Measurements from ENCODE around the gene FMC1.
"Not testable (repeated sequence)": the region's sequence is repeated elsewhere in the genome, so short reads cannot be mapped to it uniquely, and the experiment has no call there.

The FMC1 gene

DNA sequence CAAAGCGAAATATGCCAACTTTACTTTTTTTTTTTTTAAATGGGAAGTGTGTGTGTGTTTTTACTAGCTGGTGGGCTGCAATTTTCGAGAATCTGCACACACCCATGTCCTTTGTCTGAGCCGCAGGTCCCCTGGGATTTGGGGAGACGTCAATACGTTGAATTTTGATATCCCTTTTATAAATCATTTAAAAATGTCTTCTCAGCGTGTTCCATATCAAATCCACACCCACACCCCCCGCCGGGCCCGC, 404 bp upstream of the FMC1 start:
- DNase-seq: no peak

GRCh38 chr7:139341776-139342226, 664 bp downstream of the FMC1 start:
- no peak for DNase-seq

DNA sequence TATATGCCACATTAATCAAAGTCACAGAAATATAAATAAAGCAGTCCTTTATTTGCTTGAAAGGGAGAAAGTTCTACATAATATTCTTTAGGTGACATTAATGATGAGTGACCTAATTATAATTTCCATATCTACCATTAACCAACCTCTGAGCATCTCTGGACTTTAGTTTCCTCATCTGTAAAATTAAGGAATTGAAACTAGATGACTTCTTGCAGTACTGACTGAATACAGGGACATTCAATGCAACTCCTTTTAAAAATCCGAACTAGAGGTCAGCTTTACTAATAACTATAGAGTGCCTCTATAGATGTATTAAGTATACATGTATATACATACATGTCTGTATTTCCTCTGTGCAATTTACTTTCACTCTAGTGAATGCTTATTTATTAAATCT, 3.9 kb downstream of the FMC1 start:
- no peak for DNase-seq

DNA sequence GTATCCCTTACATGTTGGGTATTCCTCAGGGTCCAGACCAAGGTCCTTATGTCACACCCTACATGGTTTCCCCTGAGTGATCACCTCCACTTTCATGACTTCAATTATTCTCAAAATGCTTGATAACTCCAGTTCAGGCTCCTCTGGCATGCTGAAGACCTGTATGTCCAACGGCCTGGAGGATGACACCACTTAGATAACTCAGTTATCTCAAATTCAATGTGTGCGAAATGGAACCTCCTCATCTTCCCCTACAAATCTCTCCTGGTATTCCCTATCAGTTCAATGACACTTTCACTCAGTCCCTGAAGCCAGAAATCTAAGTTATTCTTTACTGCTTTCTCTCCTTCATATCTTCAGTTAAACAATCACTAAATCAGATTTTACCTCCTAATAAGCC, 9.9 kb downstream of the FMC1 start:
- DNase-seq: no peak

- DNase-seq: no peak
Observed at GRCh38 chr7:139354729-139355128, 13.6 kb downstream of the FMC1 start.

DNA sequence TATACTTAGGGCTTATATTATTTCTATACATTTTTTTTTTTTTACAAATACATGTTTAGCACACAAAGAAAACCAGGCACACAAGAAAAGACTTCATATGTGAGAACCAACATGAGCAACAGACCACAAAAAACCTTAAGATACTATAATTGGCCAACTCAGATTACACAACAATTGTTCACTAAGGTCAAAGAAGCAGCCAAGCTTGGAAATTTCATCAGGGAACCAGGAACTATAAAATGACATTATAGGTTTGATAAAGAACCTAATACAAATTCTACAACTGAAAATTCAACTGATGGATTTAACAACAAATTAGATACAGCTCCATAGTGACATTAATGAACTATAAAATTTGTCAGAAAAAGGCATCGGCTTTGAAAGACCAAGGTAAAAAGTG, 14.2 kb downstream of the FMC1 start:
- no peak for DNase-seq

DNA sequence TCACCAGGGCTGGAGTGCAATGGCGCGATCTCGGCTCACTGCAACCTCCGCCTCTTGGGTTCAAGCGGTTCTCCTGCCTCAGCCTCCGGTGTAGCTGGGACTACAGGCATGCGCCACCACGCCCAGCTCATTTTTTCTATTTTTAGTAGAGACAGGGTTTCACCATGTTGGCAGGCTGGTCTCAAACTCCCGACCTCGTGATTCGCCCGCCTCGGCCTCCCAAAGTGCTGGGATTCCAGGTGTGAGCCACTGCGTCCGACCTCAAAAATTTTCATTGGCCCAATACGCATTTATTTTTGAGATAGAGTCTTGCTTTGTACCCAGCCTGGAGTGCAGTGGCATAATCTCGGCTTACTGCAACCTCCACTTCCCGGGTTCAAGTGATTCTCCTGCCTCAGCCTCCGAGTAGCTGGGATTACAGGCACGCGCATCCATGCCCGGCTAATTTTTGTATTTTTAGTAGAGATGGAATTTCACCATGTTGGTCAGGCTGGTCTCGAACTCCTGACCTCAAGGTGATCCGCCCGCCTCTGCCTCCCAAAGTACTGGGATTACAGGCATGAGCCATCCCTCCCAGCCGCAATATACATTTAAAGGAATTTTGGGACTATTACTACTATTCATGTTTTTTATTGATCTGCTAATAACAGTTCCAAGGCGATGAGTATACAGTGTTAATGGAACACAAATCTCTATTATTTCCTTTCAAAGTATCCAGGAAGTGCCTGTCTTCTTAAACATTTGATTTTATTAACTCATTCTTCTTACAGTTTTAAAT, 16.8 kb downstream of the FMC1 start:
- DNase-seq: not testable (repeated sequence)

- DNase-seq: peak; percentile 55
Observed at GRCh38 chr7:139358541-139359365, 17.6 kb downstream of the FMC1 start.

DNA sequence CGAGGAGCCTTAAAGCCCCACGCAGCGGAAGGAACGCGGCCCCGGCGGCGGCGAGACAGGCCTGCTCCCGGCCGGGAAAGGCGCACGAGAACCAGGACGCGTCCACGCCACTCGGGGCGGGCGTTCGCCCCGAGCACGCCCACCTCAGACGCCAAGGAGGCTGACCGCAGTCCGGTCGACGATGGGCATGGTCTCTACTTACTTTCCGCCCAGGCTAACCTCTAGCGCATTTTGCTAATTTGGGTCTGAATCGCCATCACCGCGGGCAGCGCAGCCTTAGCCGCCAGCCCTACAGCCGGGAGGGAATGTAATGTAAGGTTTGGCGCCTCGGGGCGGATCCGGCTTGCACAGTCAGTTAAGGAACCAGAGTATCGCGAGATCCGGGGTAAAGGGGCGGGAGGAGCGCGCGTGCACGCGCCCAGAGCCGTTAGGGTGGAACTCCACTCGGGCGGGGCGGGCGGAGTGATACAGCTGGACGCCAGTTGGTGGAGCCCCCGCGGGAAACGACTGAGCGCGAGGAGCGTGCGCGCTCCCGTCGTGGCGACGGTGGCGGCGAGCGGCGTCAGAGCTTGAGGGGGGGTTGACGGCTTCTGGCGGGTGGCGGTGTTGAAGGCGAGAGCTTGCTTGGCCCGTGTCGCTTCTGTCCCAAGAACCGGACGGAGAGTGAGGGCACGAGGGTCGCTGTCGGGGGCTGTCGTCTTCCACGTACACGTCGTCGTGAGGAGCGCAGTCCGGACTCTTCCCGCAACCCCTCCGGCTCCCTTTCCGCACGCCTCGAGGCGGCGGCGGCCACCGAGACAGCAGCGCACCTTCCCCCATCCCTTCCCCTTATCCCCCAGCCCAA, 18.5 kb downstream of the FMC1 start, which contains the start of gene LUC7L2:
Gene LUC7L2, plus strand, starts transcription at position 529 of the 844 bp plus-strand sequence. CDS start 368 bp downstream, outside the sequence.
- peak; percentile 96 for DNase-seq

DNA sequence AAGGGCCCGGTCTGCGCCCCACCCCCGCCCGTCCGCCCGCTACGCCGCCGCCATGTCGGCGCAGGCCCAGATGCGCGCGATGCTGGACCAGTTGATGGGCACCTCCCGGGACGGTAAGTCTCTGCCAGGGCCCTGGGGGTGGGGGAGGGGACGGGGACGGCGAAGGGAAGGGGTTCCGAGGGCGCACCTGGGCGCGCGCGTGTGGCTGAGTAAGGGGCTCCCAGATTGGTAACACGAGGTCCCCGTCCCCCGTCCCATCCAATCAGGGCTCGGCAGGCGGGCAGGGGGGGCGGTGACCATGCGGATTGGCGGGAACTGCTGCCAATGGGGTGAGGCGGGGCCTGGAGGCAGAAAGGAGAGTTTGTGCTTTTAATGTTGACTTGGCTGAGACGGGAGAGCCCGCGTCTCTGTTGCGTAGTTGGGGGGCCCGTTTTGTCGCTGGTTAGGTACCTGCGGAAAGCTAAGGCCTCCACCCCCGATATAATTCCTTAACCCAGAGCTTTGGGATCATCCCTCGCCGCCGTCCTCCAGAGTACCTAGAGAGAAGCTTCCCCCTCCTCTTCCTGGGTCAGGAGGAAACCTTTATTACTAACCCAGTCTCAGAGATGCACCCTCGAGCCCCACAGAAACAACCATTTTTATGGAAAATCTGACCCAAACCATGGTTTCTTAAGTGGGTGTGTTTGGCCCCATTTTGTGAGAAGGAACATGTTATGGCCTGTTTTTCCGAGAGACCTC, 19.2 kb downstream of the FMC1 start:
- peak; percentile 95 for DNase-seq

DNA sequence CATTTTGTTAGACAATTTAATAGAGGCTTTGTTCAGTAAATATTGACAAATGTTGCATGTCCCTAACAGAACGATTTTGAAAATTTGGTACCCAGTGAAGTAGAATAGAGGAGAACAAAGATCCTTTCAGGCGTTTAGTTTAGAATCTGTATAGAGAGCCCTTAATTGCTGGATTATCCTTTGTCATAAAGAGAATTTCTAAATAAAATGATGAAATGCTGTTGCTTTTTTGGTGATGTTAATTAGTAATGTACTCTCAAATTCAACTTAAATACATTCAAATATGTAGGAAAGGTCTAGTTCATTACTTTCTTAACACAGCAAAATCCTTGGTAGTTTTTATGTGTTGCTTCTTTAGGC, 19.8 kb downstream of the FMC1 start:
- no peak for DNase-seq

DNA sequence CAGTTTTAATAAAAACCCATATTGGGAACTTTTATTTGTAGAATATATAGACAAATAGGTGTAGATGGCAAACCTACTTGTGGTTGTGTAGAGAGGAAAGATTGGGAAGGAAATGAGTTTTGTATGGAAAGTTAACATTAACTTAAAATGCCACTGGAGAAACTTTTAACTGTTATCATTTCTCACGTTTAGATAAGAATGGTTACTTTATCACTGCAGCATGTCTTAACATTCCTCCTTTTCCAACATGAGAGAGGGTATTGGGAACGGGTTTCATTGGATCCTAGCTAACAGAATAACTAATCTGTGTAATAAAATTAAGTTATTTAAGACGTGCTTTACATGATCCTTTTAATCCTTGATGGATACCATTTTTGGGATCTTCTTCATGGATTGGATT, 20.4 kb downstream of the FMC1 start:
- DNase-seq: no peak

- DNase-seq: peak; percentile 25
Observed at GRCh38 chr7:139362302-139362701, 21.2 kb downstream of the FMC1 start.

DNA sequence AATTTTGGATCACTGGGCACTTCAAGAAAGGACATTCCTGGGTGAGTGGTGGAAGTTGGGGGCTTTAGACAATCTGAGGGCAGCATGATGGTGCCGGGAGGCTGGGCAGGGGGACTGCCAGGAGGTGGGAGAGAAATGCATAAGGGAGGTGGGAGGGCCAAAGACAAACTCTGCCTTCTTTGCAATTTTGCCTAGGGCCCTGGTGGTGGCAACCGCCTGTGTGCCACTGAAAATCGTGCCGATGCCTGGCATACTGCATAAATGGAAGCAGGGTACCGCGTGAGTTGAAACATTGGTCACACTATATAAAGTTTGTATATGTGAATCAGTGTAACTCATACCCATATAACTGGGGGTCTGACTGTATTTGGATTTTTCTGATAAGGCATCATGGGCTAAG, 21.8 kb downstream of the FMC1 start:
- no peak for DNase-seq

GRCh38 chr7:139365336-139365735, 24.2 kb downstream of the FMC1 start:
- DNase-seq: no peak

- DNase-seq: no peak
Observed at GRCh38 chr7:139366400-139366799, 25.3 kb downstream of the FMC1 start.

- no peak for DNase-seq
Observed at GRCh38 chr7:139367438-139368155, 26.5 kb downstream of the FMC1 start.

DNA sequence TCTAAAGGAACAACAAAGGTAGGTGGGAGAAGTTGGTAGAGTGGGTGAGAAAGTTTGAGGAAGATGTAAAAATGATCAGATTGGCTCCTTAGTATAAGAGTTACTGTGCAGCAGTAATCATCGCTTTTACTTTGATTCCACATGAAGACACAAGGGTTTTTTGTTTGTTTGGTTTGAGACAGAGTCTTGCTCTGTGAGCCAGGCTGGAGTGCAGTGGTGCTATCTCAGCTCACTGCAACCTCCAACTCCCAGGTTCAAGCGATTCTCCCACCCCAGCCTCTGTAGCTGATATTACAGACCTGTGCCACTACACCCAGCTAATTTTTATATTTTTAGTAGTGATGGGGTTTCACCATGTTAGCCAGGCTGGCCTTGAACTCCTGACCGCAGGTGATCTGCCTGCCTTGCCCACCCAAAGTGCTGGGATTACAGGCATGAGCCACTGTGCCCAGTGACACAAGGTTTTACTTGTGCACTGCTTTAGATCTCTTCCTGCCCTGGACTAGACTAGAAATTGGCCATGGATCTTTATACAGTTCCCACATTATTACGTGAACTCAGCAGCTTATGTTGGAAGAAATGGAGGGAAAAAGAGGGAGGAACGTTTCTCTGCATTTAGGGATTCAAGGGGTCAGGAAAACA, 29.3 kb downstream of the FMC1 start:
- DNase-seq: no peak

DNA sequence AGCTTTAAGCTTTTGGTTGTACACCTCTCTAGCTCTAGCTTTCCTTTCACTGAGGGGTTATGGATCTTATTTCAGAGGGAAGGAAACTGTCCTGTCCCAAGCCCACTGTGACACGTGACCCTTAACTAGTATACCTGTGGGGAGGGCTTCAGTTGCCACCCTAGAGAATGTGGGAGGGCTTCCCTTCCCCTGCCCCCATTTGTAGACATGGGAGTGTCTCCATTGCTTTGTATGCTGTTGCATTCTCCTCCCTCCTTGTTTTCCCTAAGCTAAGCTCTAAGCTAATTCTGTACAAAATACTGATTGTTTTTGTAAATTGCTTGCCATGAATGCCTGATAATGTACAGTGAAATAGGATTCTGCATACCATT, 29.8 kb downstream of the FMC1 start:
- no peak for DNase-seq

- no peak for DNase-seq
Observed at GRCh38 chr7:139374246-139374645, 33.1 kb downstream of the FMC1 start.

- DNase-seq: no peak
Observed at GRCh38 chr7:139382439-139382838, 41.3 kb downstream of the FMC1 start.

- DNase-seq: no peak
Observed at GRCh38 chr7:139384611-139385010, 43.5 kb downstream of the FMC1 start.
